Measurements from ENCODE around the gene CYBA.

CYBA gene

GRCh38 chr16:88619859-88620815 is 30.7 kb downstream of the CYBA start:
- FAIRE-seq = no peak
- no peak for TF ChIP-seq CTCF (IDR thresholded peaks at IDR 0.05; ENCODE audit: insufficient read depth, missing control alignments)
- no peak for DNase-seq (ENCODE audit: insufficient read length, low spot score)

DNA sequence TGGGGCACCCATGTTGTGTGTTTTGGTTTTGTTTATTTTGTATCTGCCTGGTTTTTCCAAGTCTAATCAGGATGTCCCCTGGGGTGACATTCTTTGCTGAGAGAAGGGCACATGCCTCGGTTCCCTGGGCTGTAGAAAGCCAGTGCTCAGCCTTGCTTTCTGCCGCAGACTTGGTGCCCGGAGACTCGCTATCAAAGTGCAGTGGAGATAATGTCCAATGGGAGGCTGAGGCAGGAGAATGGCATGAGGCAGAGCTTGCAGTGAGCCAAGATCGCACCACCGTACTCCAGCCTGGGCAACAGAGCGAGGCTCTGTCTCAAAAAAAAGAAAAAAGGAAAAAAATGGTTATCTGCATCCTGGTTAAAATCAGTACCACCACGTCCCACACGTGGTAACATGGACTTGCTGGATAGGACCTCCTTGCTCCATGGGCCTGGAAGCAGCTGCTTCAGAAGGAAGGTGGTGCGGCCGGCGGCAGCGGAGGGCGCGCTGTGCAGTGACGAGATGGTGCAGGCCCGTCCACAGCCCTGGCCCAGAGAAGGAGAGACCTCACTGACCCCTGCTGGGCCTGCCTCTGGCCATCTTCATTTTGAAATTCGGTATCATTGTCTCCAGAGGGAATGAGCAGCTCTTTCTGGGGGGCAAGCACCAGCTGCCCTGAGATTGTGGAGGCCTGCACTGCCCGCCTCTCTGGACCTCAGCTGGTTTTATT is 31.7 kb downstream of the CYBA start:
- DNase-seq (ENCODE audit: insufficient read length, low spot score) (no peak), FAIRE-seq (no peak)
- no peak for TF ChIP-seq CTCF (IDR thresholded peaks at IDR 0.05; ENCODE audit: insufficient read depth, missing control alignments)

DNA sequence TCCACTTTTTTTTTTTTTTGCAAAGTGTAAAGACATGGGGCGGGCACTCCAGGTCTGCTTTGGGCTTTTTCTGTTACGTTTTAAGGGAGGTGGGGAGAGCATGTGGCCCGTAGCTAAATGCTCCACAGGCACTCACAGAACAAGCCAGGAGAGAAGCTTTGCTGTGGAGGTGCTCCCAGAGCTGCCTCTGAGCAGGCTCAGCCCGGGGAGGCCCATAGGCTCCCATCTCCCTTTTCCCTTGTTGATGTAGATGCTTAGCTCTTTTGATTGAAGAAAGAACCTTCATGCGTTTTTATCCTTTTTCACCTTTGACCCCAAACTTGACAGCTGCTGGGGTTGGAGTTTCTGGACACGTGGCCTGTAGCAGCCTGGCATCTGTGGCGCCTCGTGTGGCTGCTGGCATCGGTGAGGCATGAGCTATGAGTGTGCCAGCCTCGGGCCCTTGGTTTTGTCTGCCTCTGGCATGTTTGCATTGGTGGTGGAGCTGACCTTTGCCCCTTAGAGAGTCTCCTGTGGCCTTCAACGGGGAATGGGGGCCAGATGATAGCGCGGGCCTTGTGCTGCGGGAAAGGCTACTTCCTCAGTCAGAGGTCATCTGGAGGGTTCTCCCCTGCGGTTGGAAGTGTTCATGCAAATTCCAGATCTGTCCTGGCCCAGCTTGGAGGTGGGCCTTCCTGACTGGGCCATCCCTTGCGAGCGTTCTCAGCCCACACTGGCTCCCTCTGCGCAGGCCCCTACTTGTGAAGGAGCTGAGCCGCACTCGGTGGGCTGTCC is 32.5 kb downstream of the CYBA start:
- TF ChIP-seq CTCF (IDR thresholded peaks at IDR 0.05; ENCODE audit: insufficient read depth, missing control alignments) = no peak
- DNase-seq (ENCODE audit: insufficient read length, low spot score) (no peak), FAIRE-seq (no peak)

GRCh38 chr16:88617268-88618031 is 33.4 kb downstream of the CYBA start:
- DNase-seq (ENCODE audit: insufficient read length, low spot score) = no peak
- FAIRE-seq = no peak

GRCh38 chr16:88616736-88617135 is 34.1 kb downstream of the CYBA start:
- no peak for DNase-seq (ENCODE audit: insufficient read length, low spot score)
- TF ChIP-seq CTCF (IDR thresholded peaks at IDR 0.05; ENCODE audit: insufficient read depth, missing control alignments) = no peak
- FAIRE-seq = no peak

More at GRCh38 chr16:88617268-88618031, 33.4 kb downstream of the CYBA start:
- no peak for TF ChIP-seq CTCF (IDR thresholded peaks at IDR 0.05; ENCODE audit: insufficient read depth, missing control alignments)

- DNase-seq (ENCODE audit: insufficient read length, low spot score) (no peak), FAIRE-seq (no peak)
- no peak for TF ChIP-seq CTCF (IDR thresholded peaks at IDR 0.05; ENCODE audit: insufficient read depth, missing control alignments)
These were observed 34.5 kb downstream of the CYBA start for GRCh38 chr16:88616320-88616719.
